Measurements from ENCODE around the gene FAM153A.
"Not testable (repeated sequence)": the region's sequence is repeated elsewhere in the genome, so short reads cannot be mapped to it uniquely, and the experiment has no call there.

The FAM153A gene

GRCh38 chr5:177723831-177724485 lies 58.7 kb downstream of the FAM153A start:
- DNase-seq = not testable (repeated sequence)

- DNase-seq = not testable (repeated sequence)
Observed at GRCh38 chr5:177722829-177723228, 59.9 kb downstream of the FAM153A start.

DNA sequence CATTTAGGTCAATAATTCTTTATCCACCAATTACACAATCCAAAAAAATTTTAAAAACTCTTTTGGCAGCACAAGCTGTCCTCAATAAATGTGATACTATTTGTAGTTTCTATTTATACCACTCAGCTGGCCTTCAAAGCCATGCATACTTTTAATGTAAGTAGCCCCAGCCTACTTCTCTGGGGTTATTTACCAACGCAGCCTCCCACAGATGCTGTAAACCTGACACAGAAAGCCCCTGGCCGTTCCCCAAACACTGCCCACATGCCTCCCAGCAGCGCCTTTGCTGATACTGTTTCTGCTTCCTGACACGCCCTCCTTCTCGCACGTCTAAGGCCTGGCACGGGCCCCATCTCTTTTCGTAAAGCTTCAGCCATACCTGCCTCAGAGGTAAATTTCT lies 62.7 kb downstream of the FAM153A start:
- DNase-seq = not testable (repeated sequence)

DNA sequence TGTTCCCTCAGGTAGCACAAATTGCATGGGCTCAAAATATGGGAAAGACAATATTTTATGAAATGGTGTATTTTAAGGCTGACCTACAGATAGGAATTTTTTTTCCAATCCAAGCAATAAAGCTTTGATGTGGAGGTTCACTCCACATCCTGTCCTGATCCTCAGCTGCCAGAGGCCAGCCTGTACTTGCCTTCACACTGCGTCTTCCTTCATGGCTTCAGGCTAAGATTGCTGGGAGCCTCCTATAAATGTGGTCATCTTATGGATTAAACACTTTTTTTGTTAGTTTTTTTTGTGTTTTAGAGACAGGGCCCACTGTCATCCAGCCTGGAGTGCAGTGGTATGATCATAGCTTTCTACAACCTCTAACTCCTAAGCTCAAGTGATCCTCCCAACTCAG lies 67.3 kb downstream of the FAM153A start:
- DNase-seq = not testable (repeated sequence)

DNA sequence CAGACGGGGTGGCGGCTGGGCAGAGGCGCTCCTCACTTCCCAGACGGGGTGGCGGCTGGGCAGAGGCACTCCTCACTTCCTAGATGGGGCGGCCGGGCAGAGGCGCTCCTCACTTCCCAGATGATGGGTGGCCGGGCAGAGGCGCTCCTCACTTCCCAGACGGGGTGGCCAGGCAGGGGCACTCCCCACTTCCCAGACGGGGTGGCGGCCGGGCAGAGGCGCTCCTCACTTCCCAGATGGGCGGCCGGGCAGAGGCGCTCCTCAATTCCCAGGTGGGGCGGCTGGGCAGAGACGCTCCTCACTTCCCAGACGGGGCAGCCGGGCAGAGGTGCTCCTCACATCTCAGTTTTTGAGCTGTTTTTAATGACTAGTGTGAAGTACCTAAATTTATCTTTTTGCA lies 86.6 kb downstream of the FAM153A start:
- DNase-seq = not testable (repeated sequence)

DNA sequence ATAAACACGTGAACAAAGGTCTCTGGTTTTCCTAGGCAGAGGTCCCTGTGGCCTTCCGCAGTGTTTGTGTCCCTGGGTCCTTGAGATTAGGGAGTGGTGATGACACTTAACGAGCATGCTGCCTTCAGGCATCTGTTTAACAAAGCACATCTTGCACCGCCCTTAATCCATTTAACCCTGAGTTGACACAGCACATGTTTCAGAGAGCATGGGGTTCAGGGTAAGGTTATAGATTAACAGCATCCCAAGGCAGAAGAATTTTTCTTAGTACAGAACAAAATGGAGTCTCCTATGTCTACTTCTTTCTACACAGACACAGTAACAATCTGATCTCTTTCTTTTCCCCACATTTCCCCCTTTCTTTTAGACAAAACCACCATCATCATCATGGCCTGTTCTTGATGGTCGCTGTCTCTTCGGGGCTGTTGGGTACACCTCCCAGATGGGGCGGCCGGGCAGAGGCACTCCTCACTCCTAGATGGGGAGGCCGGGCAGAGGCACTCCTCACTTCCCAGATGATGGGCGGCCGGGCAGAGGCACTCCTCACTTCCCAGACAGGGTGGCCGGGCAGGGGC lies 87.3 kb downstream of the FAM153A start:
- DNase-seq = not testable (repeated sequence)

GRCh38 chr5:177694518-177694835 lies 88.2 kb downstream of the FAM153A start:
- DNase-seq = not testable (repeated sequence)

DNA sequence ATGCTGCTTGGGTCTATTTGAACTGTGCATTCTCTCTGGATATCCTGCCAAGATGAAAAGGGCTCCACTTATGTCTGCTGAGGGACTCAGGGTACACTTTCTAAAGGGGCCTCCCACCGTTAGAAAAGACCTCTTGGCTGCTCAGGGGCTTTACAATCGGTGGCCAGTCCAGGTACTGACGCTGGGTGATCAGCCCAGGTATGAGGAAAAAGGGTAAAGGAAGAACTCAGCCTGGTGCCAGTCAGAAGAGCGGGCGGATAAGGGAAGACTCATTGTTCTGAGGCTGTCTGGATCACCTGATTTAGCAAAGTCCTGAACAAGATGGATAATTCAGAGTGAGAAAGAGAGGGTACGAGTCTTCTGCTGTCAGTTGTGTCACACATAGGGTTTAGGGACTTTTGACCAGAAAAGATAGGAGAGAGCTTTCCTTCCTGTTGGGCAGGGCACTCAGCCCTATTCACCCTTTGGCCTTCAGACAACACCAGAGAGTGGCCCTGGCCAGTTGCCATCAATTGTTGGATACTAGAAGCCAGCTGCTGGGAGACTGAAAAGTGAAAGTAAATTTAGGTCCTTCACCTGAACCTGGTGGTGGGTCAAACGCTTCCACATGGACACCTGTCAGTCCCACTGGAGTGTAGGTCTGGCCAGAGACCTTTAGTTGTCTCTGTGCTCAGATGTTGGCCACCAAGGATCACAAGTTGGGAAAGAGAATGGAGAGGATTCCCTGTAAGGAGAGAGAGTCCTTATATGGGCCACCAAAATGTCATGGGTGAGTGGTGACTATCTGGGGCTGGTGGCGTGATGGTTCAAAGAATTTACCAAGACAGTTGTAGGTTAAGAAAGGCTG lies 88.8 kb downstream of the FAM153A start:
- not testable (repeated sequence) for DNase-seq

DNA sequence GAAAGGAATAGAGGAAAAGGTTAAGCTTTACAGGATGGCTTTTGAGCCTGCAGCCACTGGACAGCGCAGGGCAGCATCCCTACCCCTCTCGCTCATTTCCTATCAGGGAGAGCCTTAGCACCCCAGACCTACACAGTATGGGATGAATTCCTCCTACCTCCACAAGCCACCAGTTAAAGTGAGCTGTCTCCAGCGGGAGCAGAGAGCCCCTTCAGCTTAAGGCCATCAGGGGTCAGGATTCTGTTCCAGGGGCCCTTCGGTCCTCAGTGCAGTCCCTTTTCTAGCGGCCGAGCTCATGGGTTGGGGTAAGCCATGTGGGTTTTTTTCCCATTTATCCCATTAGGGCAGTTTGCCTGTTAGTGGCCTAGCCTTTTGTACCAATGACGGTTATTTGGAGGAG lies 89.7 kb downstream of the FAM153A start:
- not testable (repeated sequence) for DNase-seq

- DNase-seq = not testable (repeated sequence)
Observed at GRCh38 chr5:177692507-177692906, 90.2 kb downstream of the FAM153A start.

- DNase-seq = not testable (repeated sequence)
Observed at GRCh38 chr5:177689011-177689610, 93.6 kb downstream of the FAM153A start.

DNA sequence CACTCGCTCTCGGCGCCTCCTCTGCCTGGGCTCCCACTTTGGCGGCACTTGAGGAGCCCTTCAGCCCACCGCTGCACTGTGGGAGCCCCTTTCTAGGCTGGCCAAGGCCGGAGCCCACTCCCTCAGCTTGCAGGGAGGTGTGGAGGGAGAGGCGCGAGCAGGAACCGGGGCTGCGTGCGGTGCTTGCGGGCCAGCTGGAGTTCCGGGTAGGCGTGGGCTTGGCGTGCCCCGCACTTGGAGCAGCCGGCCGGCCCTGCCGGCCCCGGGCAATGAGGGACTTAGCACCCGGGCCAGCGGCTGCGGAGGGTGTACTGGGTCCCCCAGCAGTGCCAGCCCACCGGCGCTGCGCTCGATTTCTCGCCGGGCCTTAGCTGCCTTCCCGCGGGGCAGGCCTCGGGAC lies 94.6 kb downstream of the FAM153A start:
- DNase-seq = not testable (repeated sequence)

- not testable (repeated sequence) for DNase-seq
Observed at GRCh38 chr5:177681920-177682319, 100.8 kb downstream of the FAM153A start.

Measured in islet precursor cell (in vitro differentiated cells).